HG03439 (cell line): ENCODE results near the gene SYNE1.

Experiments used
- ATAC-seq: cut with Tn5 transposase; IDR thresholded peaks from one replicate; pipeline ENCODE4 v1.9.1; 2021; ENCODE audit warnings: mild to moderate bottlenecking, moderate library complexity; ENCODE audit not compliant: unreplicated experiment

The SYNE1 gene

DNA sequence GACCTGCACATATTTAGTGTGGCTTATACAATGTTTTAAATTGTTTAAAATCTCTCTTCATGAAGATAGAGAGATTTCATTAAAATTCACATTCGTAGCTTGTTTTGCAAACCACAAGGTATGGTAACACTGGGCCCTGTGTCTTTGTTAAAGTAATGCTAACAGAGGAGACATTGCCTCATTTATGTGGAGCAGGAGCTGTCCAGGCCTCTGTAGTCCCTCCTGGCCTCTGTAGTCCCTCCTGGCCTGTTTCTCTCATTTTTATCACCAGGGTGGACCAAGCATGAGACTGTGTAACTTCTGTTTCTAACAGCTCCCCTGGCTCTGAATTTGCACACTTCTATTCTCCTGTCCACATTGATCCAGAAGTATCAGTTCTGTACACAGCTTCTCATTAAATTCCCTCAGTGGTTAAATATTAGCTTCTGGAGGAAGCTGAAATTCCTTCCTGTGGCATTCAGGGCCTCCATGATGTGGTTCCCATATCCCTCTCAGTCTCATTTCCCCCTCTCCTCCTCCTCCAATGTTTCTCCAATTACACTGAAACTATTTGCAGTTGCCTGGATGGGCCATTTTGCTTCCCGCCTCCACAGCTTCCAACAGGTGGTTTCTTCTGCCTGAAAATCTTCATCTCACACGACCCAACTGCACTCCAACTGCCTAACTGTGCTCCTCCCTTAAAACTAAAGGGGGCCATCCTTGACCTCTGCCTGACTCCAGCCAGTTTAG is 340.4 kb downstream of the SYNE1 start:
- ATAC-seq = no peak

DNA sequence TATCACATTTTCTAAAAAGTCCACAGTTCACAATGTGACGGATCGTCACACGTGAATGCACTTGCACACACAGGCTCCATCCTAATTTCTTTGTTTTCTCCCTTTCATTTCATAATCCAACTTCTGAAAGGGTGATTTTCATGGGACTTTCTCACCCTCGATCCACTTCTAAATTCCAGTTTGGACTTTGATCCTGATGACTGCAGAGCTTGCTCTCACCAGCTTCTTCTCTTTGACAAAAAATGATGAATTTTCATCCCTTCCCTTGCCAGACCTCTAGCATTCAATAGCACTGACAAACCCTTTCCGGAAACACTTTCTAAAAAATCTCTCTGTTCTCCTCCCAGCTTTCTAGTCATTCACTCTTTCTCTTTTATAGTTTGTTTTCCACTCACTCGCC is 341.2 kb downstream of the SYNE1 start:
- ATAC-seq = no peak

DNA sequence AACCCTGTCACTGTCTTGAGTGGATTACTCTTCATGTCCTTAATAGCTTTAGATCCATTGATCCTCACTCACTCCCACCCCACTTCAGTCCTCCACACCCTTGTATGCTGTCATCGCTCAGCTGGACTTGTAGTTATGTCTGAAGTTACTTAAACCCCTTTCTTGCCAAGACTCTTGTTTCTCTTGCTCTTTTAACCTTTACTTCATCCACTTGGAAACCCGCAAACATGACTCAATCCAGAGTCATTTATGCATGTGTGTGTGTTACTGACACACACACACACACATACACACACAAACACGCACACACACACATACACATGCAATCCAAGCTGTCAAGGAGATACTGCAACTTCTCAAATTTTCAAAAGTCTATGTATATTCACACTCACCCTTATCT is 341.8 kb downstream of the SYNE1 start:
- no peak for ATAC-seq

DNA sequence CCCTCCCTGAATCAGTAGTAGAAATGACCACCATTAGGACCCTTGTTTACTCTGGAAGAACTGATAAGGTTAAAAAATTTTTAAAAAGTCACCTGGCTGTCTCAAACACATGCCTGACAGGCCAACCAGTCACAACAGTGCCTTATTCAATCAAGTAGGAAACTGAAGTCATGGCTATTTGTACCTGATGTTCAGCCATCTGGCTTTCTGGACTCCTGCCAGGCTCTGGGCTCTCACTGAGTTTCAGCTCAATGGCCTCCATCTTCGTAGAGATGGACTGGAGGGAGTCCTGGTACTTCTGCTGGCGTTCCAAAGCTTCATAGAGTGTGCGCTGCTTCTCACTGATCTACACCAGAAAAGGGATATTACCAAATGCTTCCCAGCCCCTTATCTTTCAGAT is 343.8 kb downstream of the SYNE1 start:
- no peak for ATAC-seq

DNA sequence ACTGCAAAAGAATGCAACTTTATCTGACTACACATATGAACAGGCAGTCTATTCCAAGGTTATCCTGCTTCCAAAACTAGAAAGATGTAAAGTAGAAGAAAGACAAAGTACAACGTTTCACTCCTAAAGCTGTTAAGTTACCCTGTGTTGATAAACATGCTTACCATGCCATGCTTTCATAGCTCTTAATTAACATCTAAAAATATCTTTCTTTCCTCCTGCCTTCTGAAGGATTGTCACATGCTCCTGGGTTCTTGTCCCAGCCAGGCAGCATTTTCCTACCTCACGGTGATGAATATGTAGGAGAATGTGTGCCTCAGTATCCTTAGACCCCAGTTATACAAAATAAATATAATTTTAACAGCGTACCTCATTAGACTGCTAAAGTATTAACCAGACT is 344.6 kb downstream of the SYNE1 start:
- ATAC-seq = no peak

DNA sequence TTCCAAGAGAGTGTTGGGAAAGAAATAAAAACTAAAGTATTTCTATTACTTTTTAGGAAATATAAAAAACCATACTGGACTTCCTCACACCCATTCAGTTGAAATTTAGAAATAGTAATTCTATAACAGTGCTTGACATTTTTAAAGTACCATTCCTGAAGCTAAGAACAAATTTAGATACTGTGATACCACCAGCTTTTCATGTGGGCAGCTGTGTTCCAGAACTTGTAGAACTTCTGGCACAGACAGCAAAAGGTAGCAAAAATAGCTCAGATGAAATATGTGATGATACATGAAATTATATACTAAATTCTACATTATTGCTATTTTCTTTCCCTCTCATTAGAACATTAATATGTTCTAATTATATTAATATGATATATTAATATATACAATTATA is 346.5 kb downstream of the SYNE1 start:
- ATAC-seq = no peak

DNA sequence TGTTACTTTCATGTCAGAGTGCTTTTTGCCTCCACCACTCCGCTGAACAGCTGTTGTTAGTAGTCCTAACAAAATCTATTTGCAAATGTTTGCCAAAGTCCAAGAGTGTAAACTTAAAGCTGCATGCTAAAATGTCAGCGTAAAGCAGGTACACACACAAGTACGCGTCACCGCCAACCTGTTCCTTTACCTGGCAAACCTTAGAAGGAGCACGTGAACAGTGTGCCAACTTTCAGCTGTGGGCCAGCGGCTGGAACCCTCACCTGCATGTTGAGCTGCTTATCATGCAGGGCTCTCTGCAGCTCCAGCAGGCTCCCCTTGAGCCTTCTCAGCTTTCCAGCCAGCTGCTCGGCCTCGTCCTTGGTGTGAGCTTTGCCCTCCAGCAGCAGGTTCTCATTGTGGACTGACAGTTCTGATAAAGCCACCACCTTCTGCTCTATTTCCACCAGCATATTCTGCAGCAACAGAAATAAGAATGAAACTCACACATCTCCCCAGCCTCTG is 359.3 kb downstream of the SYNE1 start:
- ATAC-seq = no peak

DNA sequence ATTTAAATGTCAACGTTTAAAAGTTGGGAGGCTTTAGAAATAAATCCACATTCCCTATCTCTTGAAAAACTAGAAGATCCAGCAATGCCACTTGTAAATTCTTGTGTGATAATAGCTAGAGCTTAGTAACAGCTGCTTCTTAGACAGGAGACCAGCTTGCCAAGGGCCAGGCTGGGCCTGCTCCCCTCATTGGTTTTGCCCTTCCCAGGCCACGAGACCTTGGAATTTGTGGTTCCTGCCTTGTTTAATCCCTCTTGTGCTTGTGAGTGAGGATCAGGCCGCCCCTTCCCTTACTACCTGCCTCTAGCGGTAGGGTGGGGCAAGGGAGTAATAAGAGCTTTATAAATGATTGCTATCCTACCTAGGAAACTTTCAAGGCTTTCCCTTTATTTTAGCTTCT is 363.5 kb downstream of the SYNE1 start:
- ATAC-seq = no peak

DNA sequence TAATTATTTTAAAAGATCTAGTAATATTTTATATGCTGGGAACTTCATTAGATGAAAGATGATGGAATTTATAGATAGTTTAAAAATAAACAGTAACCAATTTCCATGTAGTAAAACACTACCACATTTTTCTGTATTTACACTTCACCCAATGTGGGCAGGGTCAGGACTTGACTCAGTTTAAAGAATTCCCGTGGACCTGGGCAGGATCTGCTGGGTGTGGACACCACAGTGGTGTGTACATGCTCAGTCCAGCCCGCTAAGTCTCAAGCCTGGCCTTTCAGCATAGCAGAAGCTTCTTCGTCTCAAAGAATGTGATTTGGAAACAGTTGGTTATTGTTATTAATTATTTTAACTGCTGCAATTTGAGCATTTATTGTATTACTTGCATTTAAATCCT is 364.2 kb downstream of the SYNE1 start:
- ATAC-seq = no peak

DNA sequence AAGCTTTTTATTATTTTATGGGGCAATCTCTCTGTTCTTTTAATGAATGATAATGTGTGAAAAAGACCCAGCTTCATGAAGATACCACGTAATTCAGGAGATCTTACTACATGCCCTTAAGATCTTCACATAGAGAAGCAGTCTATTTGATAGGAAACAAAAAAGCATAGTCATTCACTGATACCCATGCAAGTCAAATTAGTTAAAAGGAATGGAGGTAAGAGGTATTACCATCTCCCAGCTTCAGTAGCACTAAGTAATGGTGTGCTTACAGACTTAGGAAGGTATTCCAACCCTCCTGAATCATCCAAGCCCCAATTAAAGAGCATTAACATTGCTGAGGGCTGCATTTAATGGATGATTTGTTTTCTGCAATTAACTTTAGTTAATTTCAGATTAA is 364.7 kb downstream of the SYNE1 start:
- no peak for ATAC-seq

DNA sequence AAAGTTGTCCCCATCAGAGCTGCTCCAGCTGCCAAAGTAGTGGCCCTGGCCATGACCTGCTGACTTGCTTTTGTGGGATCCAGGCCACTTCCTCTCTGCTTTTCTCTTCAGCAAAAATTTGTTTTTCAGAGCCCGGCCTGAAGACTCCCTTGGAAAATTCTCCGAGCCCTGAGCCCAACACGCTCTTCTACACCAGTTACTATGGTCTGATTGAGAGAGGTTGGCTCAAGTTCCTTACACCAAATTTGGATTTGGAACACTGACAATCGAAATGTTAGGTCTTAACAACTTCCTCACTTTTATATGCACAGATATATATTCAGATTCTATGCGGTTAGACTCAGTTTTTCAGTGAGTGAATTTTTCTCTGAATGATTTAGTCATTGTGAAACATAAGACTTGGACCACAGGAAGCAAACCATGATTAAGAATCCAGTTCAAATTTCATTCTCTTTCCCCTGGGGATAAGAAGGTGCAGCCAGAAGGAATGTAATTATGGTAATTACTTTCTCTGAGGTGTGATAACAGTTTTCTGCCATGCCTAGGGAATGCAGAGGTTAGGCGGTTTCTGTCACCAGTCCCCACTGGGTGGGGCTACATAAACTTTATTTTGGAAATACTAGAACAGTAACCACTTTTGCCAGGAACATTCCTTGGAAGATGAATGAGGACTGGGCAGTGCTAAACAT is 365.2 kb downstream of the SYNE1 start:
- ATAC-seq = no peak

DNA sequence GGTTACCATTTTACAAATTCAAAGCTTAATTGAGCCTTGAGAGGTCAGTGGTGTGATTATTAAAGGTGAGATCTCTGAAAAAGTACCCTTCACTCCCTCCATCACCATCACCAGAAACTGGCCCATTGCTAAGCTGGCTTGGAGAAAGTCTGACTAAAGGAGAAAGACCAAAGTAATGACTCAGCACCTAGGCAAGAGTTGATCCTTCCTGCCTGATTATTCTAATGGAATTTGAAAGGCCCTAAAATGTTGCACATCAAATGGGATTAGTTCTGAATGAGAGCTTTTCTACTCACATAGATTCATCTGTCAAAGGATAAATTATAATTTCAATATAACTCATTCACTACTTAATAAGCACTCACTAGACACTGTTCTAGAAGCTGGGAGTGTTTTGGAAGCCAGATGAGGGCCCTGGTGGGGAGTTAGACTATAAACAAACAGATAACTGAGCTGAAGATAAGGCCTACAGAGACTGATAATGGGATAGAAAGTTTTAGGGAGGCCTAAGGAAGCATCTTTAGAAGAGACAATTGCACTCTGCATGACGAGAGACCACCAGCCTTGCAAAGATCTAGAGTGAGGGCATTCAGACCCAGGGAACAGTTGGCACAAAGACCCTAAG is 366.7 kb downstream of the SYNE1 start:
- no peak for ATAC-seq

DNA sequence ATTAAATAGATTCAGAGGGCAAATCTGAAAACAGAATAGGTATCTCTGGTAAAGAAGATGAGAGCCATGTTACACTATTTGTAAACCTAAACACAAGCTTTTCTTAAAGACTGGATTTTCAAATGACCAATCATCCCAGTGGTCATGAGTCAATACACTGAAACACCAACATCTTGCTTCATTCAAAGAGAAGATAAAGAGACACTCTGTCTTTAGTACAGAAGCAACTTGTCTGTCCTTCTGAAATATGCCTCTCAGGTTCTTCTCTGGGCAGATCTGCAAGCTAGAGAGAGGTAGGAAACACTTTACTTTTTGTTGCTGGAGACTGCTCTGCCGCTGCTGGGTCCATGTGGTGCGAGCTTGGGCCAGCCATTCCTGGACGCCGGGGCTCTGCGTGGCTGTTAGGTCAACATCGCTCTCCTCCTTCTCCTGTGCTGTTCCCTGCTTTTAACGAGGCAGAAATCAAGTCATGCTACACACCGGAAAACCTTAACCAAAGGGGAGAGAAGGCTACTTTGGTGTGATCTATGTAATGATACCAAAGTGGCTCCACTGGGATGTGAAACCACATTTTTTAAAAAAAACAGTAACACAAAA is 368.2 kb downstream of the SYNE1 start:
- no peak for ATAC-seq

DNA sequence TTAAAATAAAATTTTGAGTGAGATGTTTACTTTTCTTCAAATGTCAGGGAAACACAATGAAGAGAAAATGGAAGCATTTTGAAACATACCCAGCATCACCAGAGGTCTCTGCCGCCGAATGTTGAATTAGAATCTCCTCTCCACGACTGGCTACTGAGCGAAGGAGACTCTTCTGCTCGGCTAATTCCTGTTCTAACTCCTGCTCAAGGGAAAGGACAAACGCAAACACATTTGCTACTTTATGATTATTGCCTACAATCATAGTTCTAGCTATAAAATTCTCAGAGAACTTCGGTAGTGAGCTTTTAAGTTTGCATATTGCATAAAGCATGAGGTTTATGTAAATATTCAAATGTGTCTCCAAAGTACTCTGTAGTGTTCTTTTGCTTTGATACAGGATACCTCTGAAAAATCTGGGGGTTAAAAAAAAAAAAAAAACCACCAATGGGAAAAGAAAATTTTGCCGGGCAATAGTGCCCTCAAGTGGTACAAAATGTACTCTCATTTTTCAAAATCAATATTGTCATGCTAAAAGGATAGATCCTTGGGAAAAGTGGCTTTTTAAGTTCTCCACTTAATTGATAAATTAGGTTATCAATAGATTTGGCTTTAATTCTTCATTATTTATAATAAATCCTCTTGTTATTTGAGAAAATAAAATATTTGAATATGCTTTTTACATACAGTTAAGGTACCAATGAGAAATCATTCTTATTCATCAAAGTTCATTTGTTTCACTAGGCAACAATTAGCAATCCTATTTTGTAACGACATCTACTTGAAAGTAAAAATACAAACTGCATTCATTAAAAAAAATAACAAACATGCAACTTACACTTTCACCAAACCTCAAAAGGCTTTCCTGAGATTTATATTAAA is 369.0 kb downstream of the SYNE1 start:
- no peak for ATAC-seq

DNA sequence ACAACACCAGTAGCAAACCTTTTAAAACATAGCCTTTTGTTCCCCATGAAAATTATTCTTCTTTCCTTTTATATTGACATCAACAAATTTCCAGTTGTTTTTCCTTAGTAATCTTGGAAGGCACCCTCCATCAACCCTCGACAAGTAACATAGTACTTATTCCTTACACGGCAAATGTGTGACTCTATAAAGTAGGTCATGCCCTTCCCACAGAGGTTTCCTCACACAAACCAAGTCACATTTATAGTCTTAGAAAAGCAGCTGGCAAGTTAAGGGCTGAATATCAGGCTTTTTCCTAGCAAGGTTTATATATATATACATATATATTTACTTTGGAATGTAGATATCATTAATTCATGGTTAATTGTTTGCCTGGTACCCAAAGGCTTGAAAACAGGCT is 371.5 kb downstream of the SYNE1 start:
- ATAC-seq = no peak

DNA sequence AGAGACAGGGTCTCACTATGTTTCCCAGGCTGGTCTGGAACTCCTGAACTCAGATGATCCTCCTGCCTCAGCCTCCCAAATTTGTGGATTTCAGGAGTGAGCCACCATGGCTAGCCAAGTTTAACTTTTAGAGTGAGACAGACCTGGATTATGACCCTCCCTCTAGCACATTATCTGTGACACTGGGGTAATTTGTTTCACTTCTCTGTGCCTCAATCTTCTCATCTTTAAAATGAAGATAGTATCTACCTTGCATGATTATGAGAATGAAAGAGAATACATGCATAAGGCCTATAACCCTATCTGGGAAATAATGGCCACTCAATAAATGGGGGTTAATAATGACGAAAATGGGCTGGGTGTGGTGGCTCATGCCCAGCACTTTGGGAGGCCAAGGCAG is 373.6 kb downstream of the SYNE1 start:
- ATAC-seq = no peak

DNA sequence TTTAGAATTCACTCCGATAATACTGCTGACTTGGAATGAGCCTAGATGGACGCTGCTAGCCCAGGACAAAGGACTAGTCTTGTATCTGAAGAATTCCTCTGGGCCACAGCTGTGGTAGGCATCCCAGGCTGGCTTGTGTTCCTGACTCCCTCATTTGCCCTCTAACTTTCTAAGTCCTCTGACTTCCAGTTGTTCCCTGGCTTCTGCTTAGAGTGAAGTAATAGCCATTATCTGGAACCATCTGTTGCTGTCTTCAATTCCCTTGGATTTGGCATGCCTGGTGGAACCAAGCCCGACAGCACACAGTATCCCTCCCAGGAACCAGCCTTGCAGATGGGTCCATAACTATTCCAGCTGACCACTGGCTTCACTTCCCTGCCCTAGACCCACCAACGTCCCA is 376.0 kb downstream of the SYNE1 start:
- ATAC-seq = no peak

DNA sequence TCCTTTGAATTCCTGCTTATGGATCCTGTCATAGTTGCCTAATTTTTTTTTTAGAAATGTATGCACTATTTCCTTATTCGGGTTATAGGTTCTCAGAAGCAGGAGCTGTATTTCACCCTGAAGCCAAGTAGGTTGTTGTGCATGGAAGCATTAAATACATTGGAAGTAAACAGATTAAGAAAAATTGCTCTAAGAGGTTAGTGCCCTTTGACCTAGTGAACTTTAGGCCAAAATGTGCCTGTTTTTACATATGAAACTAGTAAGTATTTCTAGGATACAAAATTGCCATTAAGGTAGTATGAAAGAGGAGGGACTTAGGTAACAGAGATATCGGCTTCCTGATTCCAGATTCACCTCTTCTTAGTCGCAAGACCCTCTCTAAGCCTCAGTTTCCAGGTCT is 377.9 kb downstream of the SYNE1 start:
- no peak for ATAC-seq

DNA sequence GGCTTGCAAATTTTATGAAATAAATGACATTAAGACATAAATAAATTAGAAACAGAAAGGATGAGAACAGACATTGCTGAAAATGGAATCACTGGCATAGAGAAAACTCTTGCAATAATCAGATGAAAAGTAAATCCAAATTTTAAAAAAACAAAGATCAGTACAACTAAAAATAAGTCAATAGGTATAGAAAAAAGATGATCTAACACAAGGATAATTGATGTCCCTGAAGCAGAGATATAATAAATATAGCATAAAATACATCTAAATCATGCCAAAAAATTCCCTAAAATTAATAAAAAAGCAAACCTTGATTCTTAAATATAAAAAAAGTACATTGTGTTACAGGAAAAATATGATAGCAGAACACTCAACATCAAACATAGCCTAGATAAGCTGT is 379.6 kb downstream of the SYNE1 start:
- no peak for ATAC-seq

DNA sequence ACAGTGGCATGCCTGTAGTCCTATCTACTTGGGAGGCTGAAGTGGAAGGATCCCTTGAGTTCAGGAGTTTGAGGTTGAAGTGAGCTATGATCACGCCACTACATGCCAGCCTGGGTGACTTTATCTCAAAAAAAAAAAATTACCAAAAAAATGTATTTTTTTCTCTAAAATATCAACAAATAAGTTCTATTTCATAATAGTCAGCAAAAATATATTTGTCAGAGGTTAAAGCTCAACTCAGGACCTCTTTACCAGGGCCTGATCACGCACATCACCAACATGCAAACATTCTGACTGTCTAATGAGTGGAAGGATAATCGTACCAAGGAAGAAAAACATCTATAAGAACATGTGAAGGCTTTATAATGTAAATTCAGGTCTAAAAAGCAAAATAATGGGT is 387.0 kb downstream of the SYNE1 start:
- no peak for ATAC-seq

DNA sequence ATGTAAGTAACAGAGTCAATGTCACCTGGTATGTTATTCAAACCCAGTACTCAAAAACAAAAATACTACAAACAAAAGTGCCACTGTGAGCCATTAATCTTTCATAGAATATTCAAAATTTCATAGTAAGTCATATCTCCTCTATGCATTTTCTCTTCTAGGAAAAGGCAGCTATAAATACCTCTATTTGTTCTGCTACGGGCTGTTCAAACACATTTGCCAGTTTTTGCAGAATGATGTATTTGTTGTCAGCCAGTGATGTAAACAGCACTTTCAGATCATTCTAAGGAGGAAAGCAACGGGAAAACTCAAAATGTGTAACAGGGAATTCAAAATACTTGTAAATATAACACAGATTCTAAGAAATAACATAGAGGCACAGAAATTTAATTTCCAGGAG is 388.2 kb downstream of the SYNE1 start:
- ATAC-seq = no peak
